CD4-positive, alpha-beta T cell treated with Interleukin-10 for 1 hour (primary cell): ENCODE results near the gene GAL3ST2.
"Not testable (repeated sequence)": the region's sequence is repeated elsewhere in the genome, so short reads cannot be mapped to it uniquely, and the experiment has no call there.

Source experiments
- DNase-seq: peaks from one replicate; pipeline ENCODE4 v3.0.0-alpha.2; 2020

The GAL3ST2 gene

DNA sequence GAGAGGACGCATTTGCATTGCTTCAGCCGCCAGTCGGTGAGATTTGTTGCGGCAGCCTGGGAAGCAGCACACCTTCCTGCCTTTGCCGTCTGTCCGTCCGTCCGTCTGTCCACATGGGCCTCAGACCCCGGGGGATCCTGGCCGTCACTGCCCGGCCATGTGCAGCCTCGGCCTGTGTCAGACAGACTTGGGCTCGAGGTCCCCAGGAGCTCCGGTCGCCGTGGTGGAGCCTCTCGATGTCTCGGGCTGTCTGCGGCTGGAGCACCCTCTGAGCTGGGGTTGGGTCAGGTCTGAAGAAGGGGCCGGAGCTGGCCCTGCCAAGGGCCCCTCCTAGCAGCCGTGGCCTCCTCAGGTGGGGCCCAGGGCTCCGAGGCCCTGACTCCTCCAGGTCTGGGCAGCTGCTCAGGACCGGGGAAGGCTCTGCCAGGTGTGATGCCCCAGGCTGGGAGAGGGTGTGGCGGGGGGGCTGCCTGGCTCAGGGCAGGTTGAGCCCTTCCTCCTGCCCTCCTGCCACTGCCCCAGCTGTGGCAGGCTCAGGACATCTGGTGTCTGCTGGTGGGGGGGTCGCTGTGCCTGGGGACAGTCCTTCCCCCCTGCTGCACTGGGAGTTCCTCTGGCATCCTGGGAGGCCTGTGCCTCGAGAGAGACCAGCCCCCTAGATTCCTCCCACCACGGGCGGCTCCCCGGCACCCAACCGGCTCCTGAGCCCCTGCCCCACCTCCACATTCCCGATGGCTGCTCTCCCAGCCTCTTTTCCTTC lies 44.2 kb downstream of the GAL3ST2 start:
- no peak for DNase-seq

DNA sequence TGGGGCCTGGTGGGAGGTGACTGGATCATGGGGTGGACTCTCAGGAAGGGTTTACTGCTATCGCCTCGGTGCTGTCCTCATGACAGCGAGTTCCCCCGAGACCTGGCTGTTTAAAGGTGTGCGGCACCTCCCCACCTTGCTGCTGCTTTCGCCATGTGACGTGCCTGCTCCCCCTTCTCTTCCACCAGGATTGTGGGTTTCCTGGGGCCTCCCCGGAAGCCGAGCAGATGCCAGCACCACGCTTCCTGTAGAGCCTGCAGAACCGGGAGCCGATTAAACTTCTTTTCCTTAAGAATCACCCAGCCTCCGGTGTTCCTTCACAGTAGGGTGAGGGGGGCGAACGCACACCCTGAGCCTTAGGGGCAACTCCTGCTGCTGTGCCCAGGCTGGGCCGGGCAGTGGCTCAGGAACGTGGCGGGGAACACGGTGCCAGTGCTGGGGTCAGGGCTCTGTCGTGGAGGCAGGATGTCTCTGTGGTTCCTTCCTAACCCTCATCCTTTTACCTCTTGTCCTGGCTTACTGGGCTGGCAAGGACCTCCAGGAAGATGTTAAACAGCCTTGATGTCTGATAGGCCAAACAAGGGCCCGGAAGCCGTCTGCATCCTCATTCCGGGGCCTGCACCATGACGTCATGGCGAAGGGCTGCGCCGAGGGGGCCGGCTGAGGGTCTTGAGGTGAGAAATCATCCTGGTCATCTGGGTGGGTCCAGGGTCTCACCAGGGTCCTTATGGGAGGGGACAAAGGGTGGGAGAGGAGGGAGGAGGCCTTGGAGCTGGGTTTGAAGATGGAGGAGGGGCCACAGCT lies 45.0 kb downstream of the GAL3ST2 start:
- DNase-seq, result no peak

DNA sequence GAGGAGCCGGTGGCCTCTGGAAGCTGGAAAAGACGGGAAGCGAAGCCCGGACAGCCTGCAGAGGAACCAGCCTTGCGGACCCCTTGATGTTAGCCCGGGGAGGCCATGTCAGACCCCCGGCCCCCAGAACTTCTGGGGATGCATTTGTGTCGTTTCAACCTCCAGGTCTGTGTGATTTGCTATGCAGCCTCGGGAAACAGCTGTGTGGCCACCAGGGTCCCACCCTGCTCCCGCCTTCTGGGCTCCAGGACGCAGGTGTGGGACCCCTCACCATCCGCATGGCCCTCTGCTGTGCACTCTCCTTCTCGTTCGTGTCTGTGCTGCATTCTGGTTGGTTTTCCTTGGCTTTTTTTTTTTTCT lies 45.6 kb downstream of the GAL3ST2 start:
- DNase-seq, result no peak

DNA sequence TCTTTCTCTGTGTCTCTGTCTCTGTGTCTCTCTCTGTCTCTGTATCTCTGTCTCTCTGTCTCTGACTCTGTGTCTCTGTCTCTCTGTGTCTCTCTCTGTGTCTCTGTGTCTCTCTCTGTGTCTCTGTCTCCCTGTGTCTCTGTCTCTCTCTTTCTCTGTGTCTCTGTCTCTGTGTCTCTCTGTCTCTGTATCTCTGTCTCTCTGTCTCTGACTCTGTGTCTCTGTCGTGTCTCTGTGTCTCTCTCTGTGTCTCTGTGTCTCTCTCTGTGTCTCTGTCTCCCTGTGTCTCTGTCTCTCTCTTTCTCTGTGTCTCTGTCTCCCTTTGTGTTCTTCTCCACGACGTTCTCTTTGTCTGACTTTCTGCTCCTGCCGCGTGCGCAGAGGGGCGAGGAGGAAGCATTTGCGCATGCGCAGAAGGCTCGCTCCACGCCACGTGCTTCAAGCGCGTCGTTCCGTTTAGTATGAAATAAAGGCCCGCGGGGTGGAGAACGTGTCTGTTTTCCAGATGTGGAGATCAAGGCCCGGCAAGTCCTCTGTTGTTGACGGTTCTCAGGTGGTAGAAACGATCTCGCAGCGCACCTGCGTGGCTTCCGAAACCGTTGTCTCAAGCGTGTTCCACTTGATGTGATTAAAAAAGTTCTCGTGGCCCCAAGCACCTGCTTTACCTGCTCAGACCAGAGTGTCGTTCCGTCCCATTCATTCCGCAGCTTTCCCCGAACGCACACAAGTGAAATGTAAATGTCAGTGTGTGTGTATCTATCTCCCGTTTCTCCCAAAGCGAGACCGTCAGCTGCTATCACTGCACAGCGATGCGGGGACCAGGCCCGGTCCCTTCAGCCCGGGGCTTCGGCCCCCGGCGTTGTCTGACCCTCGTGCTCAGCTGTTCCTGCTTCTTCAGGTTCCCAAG lies 47.2 kb downstream of the GAL3ST2 start:
- not testable (repeated sequence) for DNase-seq

DNA sequence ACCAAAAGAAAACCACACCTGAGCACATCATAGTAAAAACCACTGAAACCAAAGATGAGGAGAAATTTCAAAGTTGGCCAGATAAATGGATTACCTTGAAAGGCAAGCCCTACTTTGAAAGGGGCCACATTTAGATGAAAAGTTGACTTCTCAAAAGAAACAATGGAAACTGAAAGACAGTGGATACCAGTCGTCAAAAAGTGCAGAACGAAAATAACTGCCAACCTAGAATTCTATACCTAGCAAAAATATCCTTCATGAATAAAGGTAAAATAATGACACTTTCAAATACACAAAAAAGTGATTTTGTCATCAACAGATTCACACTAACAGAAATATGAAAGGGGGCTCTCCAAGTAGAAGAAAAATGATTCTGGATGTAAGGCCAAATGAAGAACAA lies 50.8 kb downstream of the GAL3ST2 start:
- no peak for DNase-seq

DNA sequence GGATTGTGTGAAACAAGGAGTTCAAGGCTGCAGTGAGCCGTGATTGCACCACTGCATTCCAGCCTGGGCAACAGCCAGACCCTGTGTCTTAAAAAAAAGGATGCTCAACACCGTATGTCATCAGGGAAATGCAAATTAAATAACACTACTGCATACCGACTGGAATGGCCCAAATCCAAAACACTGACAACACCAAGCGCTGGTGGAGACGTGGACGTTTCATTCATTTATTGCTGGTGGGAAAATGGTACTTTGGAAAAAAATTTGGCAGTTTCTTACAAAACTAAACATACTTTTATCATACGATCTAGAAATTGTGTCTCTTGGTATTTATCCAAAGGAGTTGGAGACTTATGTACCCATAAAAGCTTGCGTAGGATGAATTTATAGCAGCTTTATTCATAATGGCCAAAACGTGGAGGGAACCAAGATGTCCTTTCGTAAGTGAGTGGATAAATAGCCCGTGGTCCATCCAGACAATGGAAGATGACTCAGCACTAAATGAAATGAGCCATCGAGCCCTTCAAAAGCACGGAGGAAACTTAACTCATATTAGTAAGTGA lies 56.6 kb downstream of the GAL3ST2 start:
- DNase-seq, result no peak

DNA sequence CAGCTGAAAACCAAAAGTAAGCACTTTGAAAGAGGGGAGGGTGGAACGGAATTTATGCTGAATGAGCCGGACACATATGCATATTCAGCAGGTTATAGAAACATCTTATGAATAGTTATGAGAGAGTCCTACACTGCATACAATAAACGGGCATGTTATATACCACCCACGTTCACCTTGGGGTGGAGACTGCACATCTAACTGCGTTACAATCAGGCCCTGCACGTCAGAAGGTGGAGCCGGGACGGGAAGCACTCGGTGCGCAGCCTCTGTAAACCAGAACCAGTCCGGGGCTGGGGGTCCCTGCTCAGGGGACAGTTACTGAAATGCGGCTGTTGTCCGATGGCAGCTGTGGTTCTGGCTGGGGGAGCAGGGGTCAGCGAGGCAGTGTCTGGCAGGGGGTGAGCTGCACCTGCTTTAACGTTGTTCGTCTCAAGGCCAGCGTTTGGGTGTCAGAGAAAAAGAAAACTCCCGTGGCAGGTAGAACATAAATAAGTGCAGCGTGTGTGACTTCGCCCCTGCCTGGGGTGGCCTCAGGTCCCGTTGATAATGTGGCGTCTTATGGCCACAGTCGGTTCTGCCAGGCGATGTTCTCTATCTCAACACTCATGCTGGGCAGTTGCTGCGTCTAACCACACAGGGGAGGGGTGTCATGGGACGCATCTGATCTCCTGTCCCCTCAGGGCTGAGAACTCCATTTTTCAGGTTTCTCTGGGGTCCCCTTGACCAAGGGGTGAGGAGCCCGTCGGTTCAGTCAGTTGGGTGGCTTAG lies 57.3 kb downstream of the GAL3ST2 start:
- DNase-seq, result not testable (repeated sequence)

DNA sequence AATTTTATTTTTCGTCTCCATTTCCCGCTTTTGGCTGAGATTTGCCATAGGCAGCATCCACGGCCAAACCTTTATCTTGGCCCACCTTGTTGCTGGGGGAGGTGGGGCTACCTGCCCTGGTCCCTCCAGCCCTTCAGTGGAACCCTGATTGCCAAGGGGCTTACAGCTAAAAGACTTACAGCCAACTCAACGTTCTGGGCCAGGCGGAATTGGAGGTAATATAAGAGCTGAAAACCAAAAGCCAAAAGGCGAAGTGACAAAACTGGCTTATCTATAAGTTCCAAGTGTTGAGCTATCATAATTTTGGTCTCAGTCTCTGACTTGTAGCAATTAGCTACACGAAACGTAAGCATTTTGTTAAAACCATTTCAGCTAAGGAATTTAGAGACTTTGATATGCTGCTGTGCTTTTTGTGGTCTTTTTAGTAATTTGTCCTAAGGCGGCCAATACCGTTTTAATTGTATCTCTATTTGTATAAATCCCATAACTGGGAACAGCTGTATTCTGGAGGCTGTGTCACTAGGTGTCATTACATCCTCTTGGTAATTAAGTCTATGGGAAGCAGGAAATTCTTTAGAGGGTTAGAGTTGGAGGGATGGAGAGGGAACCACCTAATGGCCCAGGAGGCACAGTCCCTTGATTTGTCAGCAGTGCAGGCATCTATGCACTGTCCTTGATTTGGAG lies 58.0 kb downstream of the GAL3ST2 start:
- DNase-seq, result no peak

DNA sequence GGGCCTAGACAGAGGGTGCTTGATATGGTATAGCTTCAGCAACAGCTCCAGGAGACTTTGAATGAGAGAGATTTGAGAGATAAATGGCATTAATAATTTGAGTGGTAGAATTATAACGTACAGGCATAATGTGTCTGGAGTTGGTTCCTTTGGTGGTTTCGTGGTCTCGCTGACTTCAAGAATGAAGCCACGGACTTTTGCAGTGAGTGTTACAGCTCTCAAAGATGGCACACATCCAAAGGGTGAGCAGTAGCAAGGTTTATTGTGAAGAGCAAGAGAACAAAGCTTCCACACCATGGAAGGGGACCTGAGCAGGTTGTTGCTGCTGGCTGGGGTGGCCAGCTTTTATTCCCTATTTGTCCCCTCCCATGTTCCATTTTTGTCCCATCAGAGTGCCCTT lies 59.0 kb downstream of the GAL3ST2 start:
- DNase-seq, result no peak

DNA sequence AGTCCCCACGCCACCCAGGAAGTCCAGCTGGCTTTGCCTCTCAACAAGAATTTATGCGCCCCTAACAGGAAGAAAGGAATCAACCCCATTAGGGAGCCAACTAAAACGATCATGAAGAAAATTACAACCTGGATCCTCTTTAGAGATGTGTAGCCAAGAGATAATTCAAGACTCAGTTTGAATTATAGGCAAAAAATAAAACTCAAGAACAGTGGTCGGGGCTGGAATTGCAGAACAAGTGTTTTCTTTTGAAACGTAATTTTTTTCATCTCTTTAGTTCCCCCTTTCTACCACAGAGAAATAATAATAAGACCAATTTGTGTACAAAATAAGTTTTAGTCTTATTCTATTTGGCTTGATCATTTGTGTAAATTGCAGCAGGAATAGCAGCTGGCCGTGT lies 59.7 kb downstream of the GAL3ST2 start:
- no peak for DNase-seq

DNA sequence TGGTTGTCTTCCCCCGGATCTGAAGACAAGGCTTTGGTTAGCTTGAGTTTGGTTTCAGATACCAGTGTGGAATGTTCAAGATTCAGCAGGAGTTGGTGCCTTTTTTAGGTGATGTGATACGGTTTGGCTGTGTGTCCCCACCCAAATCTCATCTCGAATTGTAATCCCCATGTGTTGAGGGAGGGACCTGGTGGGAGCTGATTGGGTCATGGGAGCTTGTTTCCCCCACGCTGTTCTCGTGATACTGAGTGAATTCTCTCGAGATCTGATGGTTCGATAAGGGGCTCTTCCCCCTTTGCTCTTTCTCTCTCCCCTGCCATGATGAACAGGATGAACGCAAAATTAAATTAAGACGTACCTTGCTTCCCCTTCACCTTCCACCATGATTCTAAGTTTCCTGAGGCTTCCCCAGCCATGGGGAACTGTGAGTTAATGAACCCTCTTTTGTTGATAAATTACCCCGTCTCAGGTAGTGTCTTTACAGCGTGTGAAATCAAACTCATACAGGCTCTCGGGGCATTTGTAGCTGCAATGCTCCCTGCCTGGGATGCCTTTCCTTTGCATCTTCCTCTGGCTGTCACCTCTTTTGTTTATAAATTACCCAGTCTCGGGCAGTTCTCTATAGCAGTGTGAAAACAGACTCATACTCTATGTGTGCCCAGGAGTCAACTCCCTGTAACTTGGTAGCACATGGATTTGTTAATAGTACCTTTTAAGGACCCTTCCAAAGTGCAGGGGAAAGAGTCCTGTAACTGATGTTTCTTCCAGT lies 60.8 kb downstream of the GAL3ST2 start:
- no peak for DNase-seq

DNA sequence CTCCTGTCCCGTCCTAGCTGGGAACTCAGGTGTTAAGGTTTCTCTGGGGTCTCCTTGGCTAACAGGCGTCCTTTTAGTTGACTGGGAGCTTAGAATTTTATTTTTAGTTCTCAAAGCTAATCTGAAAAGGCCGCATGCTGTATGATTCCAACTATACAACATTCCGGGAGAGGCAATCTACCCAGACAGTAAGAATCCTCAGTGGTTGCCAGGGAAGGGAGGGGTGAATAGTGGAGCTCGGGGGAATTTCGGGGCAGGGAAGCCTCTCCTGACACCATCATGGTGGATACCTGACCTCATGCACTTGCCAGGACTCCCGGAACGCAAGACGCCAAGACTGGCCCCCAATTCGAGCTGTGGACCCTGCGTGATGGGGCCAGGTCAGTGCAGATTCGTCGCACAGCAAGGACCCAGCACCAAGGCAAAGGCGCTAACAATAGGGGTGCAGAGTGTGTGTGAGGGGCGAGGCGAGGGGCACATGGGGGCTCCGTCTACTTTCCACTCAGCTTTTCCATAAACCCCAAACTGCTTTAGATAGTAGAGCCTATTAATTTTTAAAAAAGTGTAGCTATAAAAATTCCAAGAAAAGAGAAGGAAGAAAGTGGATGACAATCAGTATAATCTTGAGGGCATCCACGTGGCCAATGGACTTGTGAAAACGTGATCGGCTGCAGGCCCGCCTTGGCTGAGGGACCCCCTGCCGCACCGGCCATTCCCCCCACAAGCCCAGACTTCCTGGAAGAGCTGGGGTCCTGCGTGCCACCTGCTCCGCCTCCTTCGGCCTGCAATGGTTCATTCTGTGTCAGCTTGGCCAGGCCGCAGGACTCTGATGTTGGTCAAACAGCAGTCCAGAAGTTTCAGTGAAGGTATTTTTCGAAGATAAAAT lies 64.8 kb downstream of the GAL3ST2 start:
- no peak for DNase-seq

DNA sequence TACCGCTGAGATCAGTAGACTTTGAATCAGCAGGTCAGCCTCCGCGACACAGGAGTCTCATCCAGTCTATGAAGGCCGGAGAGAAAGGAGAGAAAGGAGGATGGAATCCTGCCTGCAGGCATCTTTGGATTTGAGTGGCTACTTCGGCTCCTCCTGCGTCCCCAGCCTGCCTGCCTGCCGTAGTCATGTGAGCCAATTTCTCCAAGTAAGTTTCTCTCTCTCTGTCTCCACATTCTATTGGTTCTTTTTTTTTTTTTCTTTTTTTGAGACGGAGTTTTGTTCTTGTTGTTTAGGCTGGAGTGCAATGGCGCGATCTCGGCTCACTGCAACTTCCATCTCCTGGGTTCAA lies 65.4 kb downstream of the GAL3ST2 start:
- DNase-seq, result no peak

DNA sequence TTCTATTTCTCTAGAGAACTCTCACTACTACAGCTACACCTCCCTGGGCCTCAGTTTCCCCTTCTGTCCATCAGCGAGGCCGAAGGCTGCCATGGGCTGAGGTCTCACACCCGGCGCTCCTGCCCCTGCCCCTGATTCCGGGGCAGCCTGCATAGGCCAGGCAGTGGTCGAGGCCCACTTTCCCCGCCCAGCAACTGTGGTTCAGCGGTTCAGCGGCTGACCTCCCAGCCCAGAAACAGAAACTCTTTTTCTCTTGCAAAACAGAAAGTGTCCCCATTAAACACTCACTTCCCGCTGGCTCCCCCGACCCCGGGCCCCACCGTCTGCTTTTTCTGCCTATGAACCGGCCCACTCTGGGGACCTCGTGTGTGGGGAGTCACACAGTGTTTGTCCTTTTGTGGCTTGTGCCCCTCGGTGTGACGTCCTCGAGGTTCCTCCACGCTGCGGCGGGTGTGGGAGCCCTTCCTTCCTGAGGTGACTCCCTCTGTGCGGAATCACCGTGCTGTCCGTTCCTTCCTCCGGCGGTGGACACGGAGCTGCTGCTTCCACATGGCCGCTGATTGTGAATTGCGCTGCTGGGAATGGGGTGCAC lies 66.1 kb downstream of the GAL3ST2 start:
- peak; percentile 64 for DNase-seq

DNA sequence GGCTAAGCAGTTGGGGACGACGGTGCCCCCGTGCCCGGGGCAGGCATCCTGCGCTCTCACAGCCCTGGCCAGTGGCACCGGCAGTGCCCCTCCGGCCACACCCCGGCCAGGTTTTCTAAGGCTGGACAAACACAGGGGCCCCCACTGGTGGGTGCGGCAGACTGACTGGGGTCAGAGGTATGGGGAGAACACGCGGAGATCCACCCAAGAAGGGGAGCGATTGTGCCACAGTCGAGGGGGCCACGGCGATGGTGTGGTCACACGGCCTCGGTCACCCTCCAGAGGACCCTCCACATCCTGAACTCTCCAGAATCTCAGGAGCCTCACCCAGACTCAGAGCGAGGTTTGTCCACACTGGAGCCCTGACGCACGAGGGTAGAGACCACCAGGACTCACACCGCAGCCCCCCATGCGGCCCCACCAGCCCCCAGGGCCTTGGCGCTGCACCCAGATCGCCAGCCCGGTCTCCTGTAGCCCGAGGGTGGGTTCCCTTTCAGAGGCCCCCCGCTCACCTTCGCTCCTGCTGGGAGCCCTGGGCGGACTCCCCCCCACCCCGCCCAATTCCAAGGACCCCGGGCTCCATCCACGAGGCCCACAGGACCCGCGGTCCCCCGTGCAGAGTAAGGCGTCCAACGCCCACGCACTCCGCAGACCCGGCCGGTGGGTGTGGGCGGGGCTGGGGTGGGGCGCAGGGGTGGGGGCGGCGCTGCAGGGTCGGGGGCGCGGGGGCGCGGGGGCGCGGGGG lies 66.9 kb downstream of the GAL3ST2 start:
- no peak for DNase-seq

DNA sequence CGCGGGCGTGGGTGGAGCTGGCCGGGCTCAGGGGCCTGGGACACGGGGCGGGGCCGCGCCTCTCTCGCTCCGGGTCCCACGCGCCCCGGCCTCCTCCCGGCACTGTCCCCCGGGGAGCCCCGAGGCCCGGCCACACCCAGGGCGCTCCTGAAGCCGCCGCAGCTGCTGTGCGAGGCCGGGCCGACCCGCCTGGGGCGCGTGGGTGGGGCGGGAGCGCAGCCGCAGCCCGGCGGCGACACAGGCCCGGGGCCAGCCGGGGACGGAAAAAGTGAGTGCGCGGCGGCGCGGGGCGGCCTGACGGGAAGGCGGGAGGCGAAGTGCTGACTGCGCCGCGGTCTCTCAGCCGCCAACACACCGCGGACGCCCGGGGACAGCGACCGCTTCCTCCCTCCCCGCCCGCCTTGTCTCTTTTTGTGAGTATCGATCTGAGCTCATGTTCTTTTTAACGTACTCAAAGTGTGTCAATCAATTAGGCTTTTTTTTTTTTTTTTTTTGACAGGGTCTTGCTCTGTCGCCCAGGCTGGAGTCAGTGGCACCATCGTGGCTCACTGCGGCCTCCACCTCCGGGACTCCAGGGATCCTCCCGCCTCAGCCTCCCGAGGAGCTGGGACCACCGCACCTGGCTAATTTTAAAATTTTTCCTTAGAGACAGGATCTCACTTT lies 67.6 kb downstream of the GAL3ST2 start:
- peak; percentile 78 for DNase-seq

DNA sequence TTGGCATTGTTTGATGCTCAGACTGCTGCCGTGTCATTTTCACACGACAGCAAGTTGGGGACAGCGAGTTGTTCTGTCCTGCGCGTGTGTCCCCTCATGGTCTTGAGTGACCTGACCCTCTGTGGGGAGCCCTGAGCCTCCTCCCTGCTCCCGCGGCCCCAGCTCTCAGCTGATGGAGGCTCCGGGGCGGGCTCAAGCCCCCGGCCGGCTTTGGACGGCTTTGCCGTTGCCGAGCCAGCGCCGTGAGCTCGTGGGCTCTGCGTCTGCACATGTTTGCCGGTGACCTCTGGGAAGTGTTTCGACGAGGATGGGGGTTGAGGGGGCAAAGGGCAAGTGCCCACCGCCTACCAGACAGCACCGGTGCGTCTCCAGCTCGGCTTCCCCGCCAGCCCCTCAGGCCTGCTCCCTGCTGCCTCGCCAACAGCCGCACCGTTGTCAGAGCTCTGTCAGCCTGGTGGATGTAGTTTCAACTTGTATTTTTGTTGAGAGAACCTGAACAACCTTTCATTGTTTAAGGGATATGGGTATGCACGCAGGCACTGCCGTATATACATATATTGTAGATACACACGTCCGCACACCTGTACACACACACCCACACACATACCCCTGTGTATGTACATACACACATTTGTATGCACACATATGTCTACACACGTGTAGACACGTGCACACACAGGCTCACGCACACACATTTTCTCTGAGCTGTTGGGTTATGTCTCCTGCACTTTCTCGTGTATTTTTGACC lies 68.4 kb downstream of the GAL3ST2 start:
- no peak for DNase-seq
